H1 (cell line): ENCODE results near the gene GSK3B. TPM values are rescaled to one million over a fixed set of nuclear protein-coding genes. Genes with fewer than 3 reads are reported as not detected.

ENCODE experiments used
- CTCF ChIA-PET: fragments of 300-600 bp; sonication (Branson Sonifier 250); formaldehyde crosslinking; loops from one replicate; lab custom pipeline; 2021; ENCODE audit not compliant: partially characterized antibody; lab: Charles Lee
- POLR2A ChIA-PET: fragments of 300-600 bp; sonication (Branson Sonifier 250); formaldehyde crosslinking; loops from one replicate; lab custom pipeline; 2021; ENCODE audit warnings: inconsistent platforms; ENCODE audit not compliant: partially characterized antibody; lab: Charles Lee
- DNase-seq, 2 experiments: peaks; one replicate each; pipeline versions ENCODE4 v3.0.0 to v3.0.0-alpha.2; 2010 to 2022; ENCODE audit warnings: low spot score in 2 of 2, low read depth in 1 of 2, mixed read lengths in 1 of 2
- FAIRE-seq: peaks from 2 replicates; lab custom pipeline; 2011; peaks lifted over from hg19 to GRCh38; lab: Jason Lieb, UNC
- H2AFZ ChIP-seq: 2 replicates; pipeline ENCODE4 v1.8.1; 2012; ENCODE audit warnings: low read length, inconsistent platforms
- H2AK5ac ChIP-seq: 2 replicates; pipeline ENCODE4 v1.6.1; 2013; ENCODE audit warnings: low read depth, low read length
- H2BK120ac ChIP-seq: replicated peaks from 2 replicates; pipeline ENCODE3; 2013; ENCODE audit warnings: low read depth, low read length, inconsistent platforms
- H2BK12ac ChIP-seq: 2 replicates; pipeline ENCODE4 v1.6.1; 2013; ENCODE audit warnings: low read depth, low read length
- H2BK15ac ChIP-seq: 2 replicates; pipeline ENCODE4 v1.6.1; 2013; ENCODE audit warnings: low read length
- H2BK20ac ChIP-seq: 2 replicates; pipeline ENCODE4 v1.6.1; 2013; ENCODE audit warnings: low read length
- H2BK5ac ChIP-seq: 2 replicates; pipeline ENCODE4 v1.6.1; 2013; ENCODE audit warnings: low read depth, low read length
- H3K14ac ChIP-seq: 2 replicates; pipeline ENCODE4 v1.6.1; 2013; ENCODE audit warnings: inconsistent platforms; ENCODE audit not compliant: insufficient read length
- H3K18ac ChIP-seq: 2 replicates; pipeline ENCODE4 v1.6.1; 2013; ENCODE audit warnings: low read length; ENCODE audit errors: extremely low read depth
- H3K23ac ChIP-seq: 2 replicates; pipeline ENCODE4 v1.6.1; 2013; ENCODE audit warnings: inconsistent platforms; ENCODE audit not compliant: insufficient read length
- H3K23me2 ChIP-seq: 2 replicates; pipeline ENCODE4 v1.6.1; 2013; ENCODE audit warnings: low read depth, low read length
- H3K27ac ChIP-seq: 2 replicates; pipeline ENCODE4 v1.6.1; 2011; ENCODE audit warnings: low read depth, low read length, inconsistent platforms
- H3K27me3 ChIP-seq, 4 experiments: replicated peaks in 1 of 4; 1 replicate in 1 of 4; 2 replicates in 3 of 4; pipeline versions ENCODE4 v1.6.1 to v1.8.1; 2011 to 2013; ENCODE audit warnings: low read length in 3 of 4, mild to moderate bottlenecking in 3 of 4, inconsistent platforms in 2 of 4, mixed read lengths in 2 of 4, moderate library complexity in 1 of 4; ENCODE audit not compliant: control insufficient read depth in 3 of 4, insufficient read depth in 3 of 4; ENCODE audit errors: extremely low read depth in 1 of 4
- H3K36me3 ChIP-seq, 4 experiments: 2 replicates each; pipeline versions ENCODE4 v1.6.1 to v1.8.1; 2011 to 2013; ENCODE audit warnings: mild to moderate bottlenecking in 4 of 4, low read length in 3 of 4, moderate library complexity in 2 of 4, control low read depth in 1 of 4, inconsistent platforms in 1 of 4; ENCODE audit not compliant: insufficient read depth in 4 of 4, control insufficient read depth in 2 of 4
- H3K4ac ChIP-seq: replicated peaks from 2 replicates; pipeline ENCODE3; 2013; ENCODE audit warnings: low read length, low read depth, mixed read lengths, inconsistent platforms; ENCODE audit not compliant: insufficient read length
- H3K4me1 ChIP-seq, 4 experiments: replicated peaks in 1 of 4; 1 replicate in 1 of 4; 2 replicates in 3 of 4; pipeline versions ENCODE4 v1.6.1 to v1.8.1; 2011 to 2013; ENCODE audit warnings: low read length in 3 of 4, inconsistent platforms in 2 of 4, mixed read lengths in 1 of 4; ENCODE audit not compliant: insufficient read depth in 4 of 4, control insufficient read depth in 3 of 4
- H3K4me2 ChIP-seq, 2 experiments: 2 replicates each; pipeline versions ENCODE4 v1.6.1 to v1.8.1; 2011 to 2013; ENCODE audit warnings: low read depth in 2 of 2, low read length in 2 of 2, control low read depth in 1 of 2, inconsistent platforms in 1 of 2, mild to moderate bottlenecking in 1 of 2; ENCODE audit not compliant: insufficient read depth in 1 of 2
- H3K4me3 ChIP-seq, 4 experiments: fragments of 200-600, 300-600 bp in 1 of 4; sonication (generic), shearing (Covaris generic), sonication (Bioruptor Twin) in 1 of 4; 2 replicates each; pipeline versions ENCODE4 v1.5.1 to v1.8.1; 2011 to 2016; ENCODE audit warnings: low read length in 4 of 4, low read depth in 3 of 4, control low read depth in 2 of 4, inconsistent platforms in 2 of 4, mild to moderate bottlenecking in 2 of 4, mixed read lengths in 1 of 4, moderate library complexity in 1 of 4; ENCODE audit not compliant: insufficient read depth in 2 of 4; ENCODE audit errors: extremely low read depth in 1 of 4
- H3K56ac ChIP-seq: replicated peaks from 2 replicates; pipeline ENCODE3; 2013; ENCODE audit warnings: low read depth, mild to moderate bottlenecking, mixed read lengths, low read length, inconsistent platforms; ENCODE audit not compliant: insufficient read length
- H3K79me1 ChIP-seq: 2 replicates; pipeline ENCODE4 v1.6.1; 2013; ENCODE audit warnings: low read depth, low read length, control low read depth
- H3K79me2 ChIP-seq, 2 experiments: 2 replicates each; pipeline versions ENCODE4 v1.6.1 to v1.8.1; 2012 to 2013; ENCODE audit warnings: low read length in 2 of 2, mild to moderate bottlenecking in 2 of 2, inconsistent platforms in 1 of 2; ENCODE audit not compliant: insufficient read depth in 2 of 2, control insufficient read depth in 1 of 2
- H3K9ac ChIP-seq, 4 experiments: replicated peaks in 1 of 4; 1 replicate in 1 of 4; 2 replicates in 3 of 4; pipeline versions ENCODE4 v1.6.1 to v1.8.1; 2011 to 2013; ENCODE audit warnings: low read depth in 3 of 4, low read length in 3 of 4, control low read depth in 2 of 4, mild to moderate bottlenecking in 2 of 4, moderate library complexity in 2 of 4, inconsistent platforms in 1 of 4; ENCODE audit errors: extremely low read depth in 1 of 4
- H3K9me3 ChIP-seq, 2 experiments: 2 replicates each; pipeline versions ENCODE4 v1.6.1 to v1.8.1; 2012 to 2013; ENCODE audit warnings: mild to moderate bottlenecking in 2 of 2, moderate library complexity in 2 of 2, control low read depth in 1 of 2, inconsistent platforms in 1 of 2, low read depth in 1 of 2, low read length in 1 of 2, mixed read lengths in 1 of 2; ENCODE audit not compliant: insufficient read depth in 2 of 2
- H4K20me1 ChIP-seq, 2 experiments: replicated peaks in 1 of 2; 2 replicates each; pipeline versions ENCODE3 to v1.8.1; 2011 to 2013; ENCODE audit warnings: inconsistent platforms in 2 of 2, low read length in 2 of 2, mild to moderate bottlenecking in 1 of 2; ENCODE audit not compliant: insufficient read depth in 2 of 2, control insufficient read depth in 1 of 2
- H4K5ac ChIP-seq: 2 replicates; pipeline ENCODE4 v1.6.1; 2013; ENCODE audit warnings: low read length, low read depth, mixed read lengths, inconsistent platforms; ENCODE audit not compliant: insufficient read length
- H4K8ac ChIP-seq: 2 replicates; pipeline ENCODE4 v1.8.0; 2013; ENCODE audit warnings: mild to moderate bottlenecking, moderate library complexity, low read length, inconsistent platforms; ENCODE audit not compliant: insufficient read depth; ENCODE audit errors: extremely low read depth
- H4K91ac ChIP-seq: replicated peaks from 2 replicates; pipeline ENCODE3; 2013; ENCODE audit warnings: low read length, mixed read lengths, inconsistent platforms; ENCODE audit not compliant: insufficient read length
- CBX5 ChIP-seq: fragments of 300-800, 300-1000 bp; sonication (generic); IDR thresholded peaks from 2 replicates; pipeline ENCODE4 v1.7.1; 2016; ENCODE audit warnings: antibody characterized with exemption, low read length, low read depth
- CTBP2 ChIP-seq: IDR thresholded peaks from 2 replicates; pipeline ENCODE4 v1.7.0; 2011; ENCODE audit warnings: borderline replicate concordance, mild to moderate bottlenecking, moderate library complexity, mixed read lengths, low read length; ENCODE audit not compliant: insufficient read depth, insufficient read length
- KDM1A ChIP-seq: fragments of 200-600, 300-600 bp; sonication (generic); IDR thresholded peaks from 2 replicates; pipeline ENCODE4 v1.7.1; 2016; ENCODE audit warnings: mild to moderate bottlenecking, low read length, borderline replicate concordance
- RAD21 ChIP-seq, 2 experiments: IDR thresholded peaks in 1 of 2; conservative IDR thresholded peaks in 1 of 2; 2 replicates each; pipeline ENCODE4 v1.6.1; 2011; ENCODE audit warnings: low read depth in 2 of 2, low read length in 2 of 2, improper control_type of control experiment in 1 of 2, inconsistent platforms in 1 of 2, mild to moderate bottlenecking in 1 of 2, moderate library complexity in 1 of 2
- SP2 ChIP-seq: IDR thresholded peaks from 2 replicates; pipeline ENCODE4 v1.6.1; 2012; ENCODE audit warnings: mild to moderate bottlenecking, low read length, inconsistent platforms
- TEAD4 ChIP-seq: IDR thresholded peaks from 2 replicates; pipeline ENCODE4 v1.6.1; 2012; ENCODE audit warnings: low read depth, low read length, inconsistent platforms, mixed read lengths
- ZNF274 ChIP-seq: IDR thresholded peaks from 2 replicates; pipeline ENCODE4 v1.7.0; 2012; ENCODE audit warnings: low read length, borderline replicate concordance; ENCODE audit errors: extremely low read depth
- WGBS, 2 experiments: shearing (Covaris generic) in 1 of 2; methylation state at CpG; one replicate each; pipeline versions ENCODE4 v1.1.6 to v1.1.7; 2013 to 2015; ENCODE audit warnings: low lambda C conversion rate in 2 of 2, mixed read lengths in 2 of 2, inconsistent platforms in 1 of 2, low coverage in 1 of 2, missing lambda C conversion rate in 1 of 2; ENCODE audit not compliant: insufficient replicate concordance in 2 of 2, insufficient coverage in 1 of 2, insufficient read length in 1 of 2; ENCODE audit errors: extremely low coverage in 1 of 2, missing lambda C conversion rate in 1 of 2; 5-methylcytosine and 5-hydroxymethylcytosine counted together
- polyA plus RNA-seq, 7 experiments: library from polyadenylated mRNA; depleted of rRNA in 3 of 7; stranded (reverse) in 5 of 7; unstranded in 2 of 7; fragments of >200 nt in 5 of 7; fragments of 200-250 nt in 2 of 7; gene quantifications; 1 replicate in 5 of 7; 2 replicates in 1 of 7; 4 replicates in 1 of 7; pipeline versions ENCODE4 v1.2.1 to v1.2.3, GENCODE V29; 2011 to 2013; ENCODE audit warnings: missing spikeins in 2 of 7, mixed read lengths in 2 of 7
- total RNA-seq: library from RNA; stranded (reverse); fragmentation: NEBNext Ultra II Directional; extraction: Animal tissue kit (Norgen Biotek cat#: 25700); gene quantifications from 2 replicates; pipeline ENCODE4 v1.2.1, GENCODE V29; 2021

The GSK3B gene
- total and polyA plus RNA-seq, 2 of the 8 experiments (the other 6 are each of a cell fraction or from before 2014, with no cell fraction given) = 24.2 to 50.7 TPM

DNA sequence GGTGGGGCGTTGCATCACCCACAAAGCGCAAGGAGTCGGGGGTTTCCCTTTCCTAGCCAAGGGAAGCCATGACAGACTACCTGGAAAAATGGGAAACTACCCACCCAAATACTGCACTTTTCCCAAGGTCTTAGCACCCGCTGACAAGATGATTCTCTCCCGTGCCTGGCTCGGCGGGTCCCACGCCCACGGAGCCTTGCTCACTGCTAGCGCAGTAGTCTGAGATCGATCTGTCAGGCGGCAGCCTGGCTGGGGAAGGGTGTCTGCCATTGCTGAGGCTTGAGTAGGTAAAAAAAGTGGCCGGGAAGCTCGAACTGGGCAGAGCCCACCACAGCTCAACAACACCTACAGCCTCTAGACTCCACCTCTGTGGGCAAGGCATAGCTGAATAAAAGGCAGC is 112.9 kb downstream of the GSK3B start:
- no peak overlapping the region for H3K27ac ChIP-seq
- no peak overlapping the region for H2BK12ac ChIP-seq
- no peak overlapping the region for H2BK20ac ChIP-seq
- peaks cover 3% of the 10 kb centered on the region; the same call in 1 of the 2 replicates for H3K79me1 ChIP-seq
- CTCF ChIA-PET = no interaction called here
- H3K4me3 ChIP-seq = no peak overlapping the region
- no peak overlapping the region for H2BK120ac ChIP-seq
- FAIRE-seq (no peak), DNase-seq (no peak)
- no peak overlapping the region for H2AFZ ChIP-seq
- 0 out of 4 replicates have a peak, but pooled peaks cover 0 to under 1% of the 10 kb centered on the region in 2 experiments for H3K9me3 ChIP-seq
- no peak overlapping the region for H4K5ac ChIP-seq
- no peak overlapping the region for H2BK15ac ChIP-seq
- H2BK5ac ChIP-seq = no peak overlapping the region
- H4K20me1 ChIP-seq = no peaks in the 10 kb centered on the region
- H4K8ac ChIP-seq = no peak overlapping the region
- H3K27me3 ChIP-seq = no peaks in the 10 kb centered on the region
- no peak overlapping the region for H4K91ac ChIP-seq
- no peaks in the 10 kb centered on the region for H3K23me2 ChIP-seq
- no peaks in the 10 kb centered on the region for H3K4me1 ChIP-seq
- H3K4me2 ChIP-seq = no peak overlapping the region
- H2AK5ac ChIP-seq = no peak overlapping the region
- H3K4ac ChIP-seq = no peak overlapping the region
- H3K56ac ChIP-seq = no peak overlapping the region
- no peak overlapping the region for H3K18ac ChIP-seq
- peaks cover 0 to 54% of the 10 kb centered on the region in 2 experiments; a peak in 2 of 4 replicates for H3K79me2 ChIP-seq
- POLR2A ChIA-PET = interaction anchor here (1.4 kb wide), 1 partner anchor 12 kb away, joined by 4 read pairs; no protein-coding TSS in a partner anchor
- H3K9ac ChIP-seq = no peak overlapping the region
- TF ChIP-seq ZNF274 = no peak
- TF ChIP-seq CTBP2 = no peak
- no peak for TF ChIP-seq SP2
- no peak for TF ChIP-seq RAD21 (IDR thresholded peaks at IDR 0.05 in 1 of 2, conservative IDR thresholded peaks at IDR 0.05 in 1 of 2; ENCODE audit: low read depth in 2 of 2, low read length in 2 of 2)
- TF ChIP-seq KDM1A = no peak
- TF ChIP-seq TEAD4 = no peak
- TF ChIP-seq CBX5 = no peak
- 96% methylated on average over 14 of the region's 14 CpGs; no CpG with 5 or more reads in 1 of the 2 experiments for WGBS, 2 experiments
- H3K23ac ChIP-seq = no peak overlapping the region
- peaks cover 0 to 4% (median 0%) of the 10 kb centered on the region in 4 experiments; a peak in 2 of 8 replicates for H3K36me3 ChIP-seq
- H3K14ac ChIP-seq = no peak overlapping the region
